Astrocyte of the cerebellum (primary cell): ENCODE results near the gene NEMF.
A peak's percentile ranks its signal among the peaks of the same experiment; 100 is the strongest.
"Not testable (repeated sequence)": the region's sequence is repeated elsewhere in the genome, so short reads cannot be mapped to it uniquely, and the experiment has no call there.

Source experiments
- DNase-seq: peaks from one replicate; pipeline ENCODE4 v3.0.0-alpha.2; 2011; ENCODE audit warnings: low read depth
- H3K4me3 ChIP-seq: 2 replicates; pipeline ENCODE4 v1.5.1; 2011; ENCODE audit warnings: mild to moderate bottlenecking, low read depth, low read length, moderate library complexity
- CTCF ChIP-seq: IDR thresholded peaks from 2 replicates; pipeline ENCODE4 v1.5.1; 2012; ENCODE audit warnings: low read length, low read depth, moderate library complexity, mild to moderate bottlenecking; ENCODE audit errors: missing control alignments
- in situ Hi-C: cut with HindIII; loops from 2 replicates; pipeline ENCODE4 v1.10.0; 2017; ENCODE audit warnings: low sequenced_read_pairs

Gene NEMF

GRCh38 chr14:49896966-49897365, 44.4 kb upstream of the NEMF start:
- no peak for DNase-seq
- no peak for TF ChIP-seq CTCF
- peak overlapping the region; percentile 13 for H3K4me3 ChIP-seq
- in situ Hi-C loops: loop anchor here (5.0 kb wide), 1 partner anchor 80 kb away; no protein-coding TSS in a partner anchor

- DNase-seq: not testable (repeated sequence)
- H3K4me3 ChIP-seq: peak overlapping the region; percentile 85
- in situ Hi-C loops: loop anchor here (5.0 kb wide), 1 partner anchor 81 kb away; no protein-coding TSS in a partner anchor
Measured at GRCh38 chr14:49896272-49896671, 43.7 kb upstream of the NEMF start.

GRCh38 chr14:49895480-49895879, 42.9 kb upstream of the NEMF start:
- peak overlapping the region; percentile 85 for H3K4me3 ChIP-seq
- TF ChIP-seq CTCF: no peak
- no peak for DNase-seq
- in situ Hi-C loops: loop anchor here (5.0 kb wide), 1 partner anchor 82 kb away; no protein-coding TSS in a partner anchor

- not testable (repeated sequence) for DNase-seq
- in situ Hi-C loops: loop anchor here (5.0 kb wide), 1 partner anchor 83 kb away; no protein-coding TSS in a partner anchor
- peak overlapping the region; percentile 85 for H3K4me3 ChIP-seq
Measured at GRCh38 chr14:49894214-49895107, 41.9 kb upstream of the NEMF start.

GRCh38 chr14:49893309-49894213, 41.0 kb upstream of the NEMF start:
- peak overlapping the region; percentile 85 for H3K4me3 ChIP-seq
- no peak for TF ChIP-seq CTCF
- in situ Hi-C loops: no loop called here
- no peak for DNase-seq

- peak; percentile 92 for DNase-seq
- in situ Hi-C loops: no loop called here
- peak; percentile 4 for TF ChIP-seq CTCF
- H3K4me3 ChIP-seq: peak within 1 kb of the TSS; percentile 85
Measured at GRCh38 chr14:49892636-49893308, 40.2 kb upstream of the NEMF start, which contains the start of gene ARF6. TSS of gene ARF6 (plus strand) at chr14:49893082. CDS start at chr14:49893737, 655 bp downstream.

GRCh38 chr14:49892301-49892635, 39.7 kb upstream of the NEMF start:
- peak; percentile 42 for DNase-seq
- in situ Hi-C loops: no loop called here
- peak overlapping the region; percentile 85 for H3K4me3 ChIP-seq
- peak; percentile 2 for TF ChIP-seq CTCF
